GM20000 (cell line): ENCODE measurements around the gene MAPK8.

Experiments
- DNase-seq: peaks from one replicate; pipeline ENCODE4 v3.0.0; 2012; ENCODE audit warnings: low spot score
- CTCF ChIP-seq: IDR thresholded peaks from 2 replicates; pipeline ENCODE4 v1.5.1; 2012; ENCODE audit warnings: mild to moderate bottlenecking, control low read depth; ENCODE audit errors: extremely low read depth, missing control alignments

MAPK8 gene

GRCh38 chr10:48322017-48322416 is 15.5 kb downstream of the MAPK8 start:
- TF ChIP-seq CTCF = no peak
- DNase-seq = no peak

GRCh38 chr10:48324580-48324979 is 18.1 kb downstream of the MAPK8 start:
- no peak for TF ChIP-seq CTCF
- no peak for DNase-seq

- no peak for DNase-seq
- TF ChIP-seq CTCF = no peak
Observed at GRCh38 chr10:48330269-48330668, 23.8 kb downstream of the MAPK8 start.

GRCh38 chr10:48331436-48331835 is 25.0 kb downstream of the MAPK8 start:
- no peak for TF ChIP-seq CTCF
- no peak for DNase-seq

- DNase-seq = no peak
- TF ChIP-seq CTCF = no peak
Observed at GRCh38 chr10:48332166-48332870, 25.8 kb downstream of the MAPK8 start.

GRCh38 chr10:48332871-48333216 is 26.4 kb downstream of the MAPK8 start:
- DNase-seq = no peak

GRCh38 chr10:48333856-48334255 is 27.4 kb downstream of the MAPK8 start:
- no peak for DNase-seq
- no peak for TF ChIP-seq CTCF

More at GRCh38 chr10:48332871-48333216, 26.4 kb downstream of the MAPK8 start:
- no peak for TF ChIP-seq CTCF
